ENCODE results near the gene SAMM50.
A peak's percentile ranks its signal among the peaks of the same experiment; 100 is the strongest.

SAMM50 gene

GRCh38 chr22:43945632-43946383, 9.4 kb upstream of the SAMM50 start:
- DNase-seq (ENCODE audit: low spot score): peak; percentile 62

DNA sequence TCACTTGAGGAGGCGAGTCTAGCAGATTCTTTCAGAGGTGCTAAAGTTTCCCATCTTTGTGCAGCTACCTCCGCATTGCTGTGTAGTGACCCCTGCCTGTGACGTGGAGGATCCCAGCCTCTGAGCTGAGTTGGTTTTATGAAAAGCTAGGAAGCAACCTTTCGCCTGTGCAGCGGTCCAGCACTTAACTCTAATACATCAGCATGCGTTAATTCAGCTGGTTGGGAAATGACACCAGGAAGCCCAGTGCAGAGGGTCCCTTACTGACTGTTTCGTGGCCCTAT, 8.9 kb upstream of the SAMM50 start:
- no peak for DNase-seq (ENCODE audit: low spot score)

DNA sequence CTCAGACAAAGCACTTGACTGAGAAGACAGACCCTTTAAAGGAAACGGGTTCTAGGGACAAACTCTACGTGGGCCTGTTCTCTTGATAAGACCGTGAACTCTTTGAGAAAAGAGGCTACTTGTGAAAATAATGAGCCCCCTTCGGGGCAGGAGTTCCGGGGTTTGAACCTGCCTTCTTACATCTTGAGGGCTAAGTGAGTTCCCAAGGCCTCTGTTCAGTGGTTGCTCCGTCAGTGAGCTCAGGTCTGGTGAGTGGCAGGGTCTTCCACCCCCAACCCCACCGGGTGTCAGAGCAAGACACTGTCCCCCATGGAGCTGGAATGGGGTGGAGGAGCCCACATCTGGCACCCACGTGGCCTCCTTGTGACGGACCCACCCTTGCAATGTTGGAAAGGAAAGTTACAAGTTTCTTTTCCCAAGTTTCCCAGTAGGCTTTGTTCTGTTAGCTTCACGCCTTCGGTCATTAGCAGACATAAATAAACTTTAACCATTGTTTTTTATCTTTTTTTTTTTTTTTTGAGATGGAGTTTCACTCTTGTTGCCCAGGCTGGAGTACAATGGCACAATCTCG, 6.3 kb upstream of the SAMM50 start:
- DNase-seq (ENCODE audit: low spot score): no peak

GRCh38 chr22:43951391-43951790, 3.9 kb upstream of the SAMM50 start:
- DNase-seq (ENCODE audit: low spot score): no peak

DNA sequence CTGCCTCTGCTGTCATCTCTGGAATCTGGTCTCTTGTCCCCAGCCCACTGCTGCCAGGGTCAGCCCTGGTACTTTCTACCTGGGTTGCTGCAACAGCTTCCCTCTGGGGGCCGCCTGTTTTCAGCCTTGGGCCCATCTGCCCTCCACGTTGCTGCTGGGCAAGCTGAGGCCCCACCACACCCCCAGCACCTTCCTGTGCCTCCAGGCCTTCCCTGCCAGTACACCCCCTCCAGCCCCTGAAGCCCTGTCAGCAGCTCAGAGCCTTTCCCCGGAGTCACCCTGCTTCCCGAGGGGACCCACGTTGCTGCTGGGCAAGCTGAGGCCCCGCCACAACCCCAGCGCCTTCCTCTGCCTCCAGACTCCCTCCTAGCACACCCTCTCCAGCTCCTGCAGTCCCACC, 3.3 kb upstream of the SAMM50 start:
- DNase-seq (ENCODE audit: low spot score): no peak

GRCh38 chr22:43953988-43954785, 1.1 kb upstream of the SAMM50 start:
- DNase-seq (ENCODE audit: low spot score): no peak

DNA sequence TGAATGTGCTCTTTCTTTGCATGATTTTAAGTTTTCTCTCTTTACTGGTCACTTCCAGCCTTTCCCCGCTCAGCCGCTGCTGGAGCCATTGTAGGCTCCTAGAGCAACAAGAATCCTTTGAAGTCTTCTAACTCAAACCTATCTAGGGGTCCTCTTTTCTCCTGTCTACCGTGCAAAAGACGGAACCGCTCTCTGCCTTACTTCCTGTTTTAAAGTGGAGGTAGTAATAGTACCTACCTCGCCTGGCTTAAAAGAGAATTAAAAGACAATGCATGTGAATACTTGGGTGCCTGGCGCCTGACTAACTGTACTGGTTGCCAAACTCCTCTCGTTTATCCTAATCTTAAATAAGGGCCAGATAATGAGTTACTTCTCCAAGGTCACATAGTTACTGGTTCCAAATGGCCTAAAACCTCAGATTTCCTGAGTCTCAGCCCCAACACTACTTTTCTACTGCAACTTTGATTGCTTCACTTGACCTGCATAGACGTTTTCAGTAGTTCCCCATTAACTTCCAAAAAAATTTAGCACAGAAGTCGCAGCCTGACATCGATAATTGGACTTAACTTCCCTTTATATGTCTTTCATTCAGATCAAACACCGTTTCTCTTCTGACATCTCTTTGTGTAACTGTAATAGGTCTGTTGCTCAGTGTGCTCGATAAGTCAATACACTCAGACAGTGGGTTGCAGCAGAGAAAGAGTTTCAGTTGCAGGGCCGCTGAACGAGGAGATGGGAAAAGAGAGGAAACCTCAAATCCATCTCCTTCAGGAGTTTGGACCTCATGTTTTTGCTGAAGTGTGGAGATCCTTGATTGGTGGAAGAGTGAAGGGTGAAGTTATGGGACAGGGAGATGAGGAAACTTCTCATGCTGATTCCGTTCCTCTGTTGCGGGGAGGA, 891 bp downstream of the SAMM50 start:
- peak; percentile 6 for DNase-seq (ENCODE audit: low spot score)

- DNase-seq (ENCODE audit: low spot score): no peak
These were observed 1.7 kb downstream of the SAMM50 start for GRCh38 chr22:43956805-43957463.

GRCh38 chr22:43957871-43958270, 2.6 kb downstream of the SAMM50 start:
- no peak for DNase-seq (ENCODE audit: low spot score)

- no peak for DNase-seq (ENCODE audit: low spot score)
These were observed 9.1 kb downstream of the SAMM50 start for GRCh38 chr22:43964314-43964857.

- DNase-seq (ENCODE audit: low spot score): no peak
These were observed 11.8 kb downstream of the SAMM50 start for GRCh38 chr22:43967069-43967468.

DNA sequence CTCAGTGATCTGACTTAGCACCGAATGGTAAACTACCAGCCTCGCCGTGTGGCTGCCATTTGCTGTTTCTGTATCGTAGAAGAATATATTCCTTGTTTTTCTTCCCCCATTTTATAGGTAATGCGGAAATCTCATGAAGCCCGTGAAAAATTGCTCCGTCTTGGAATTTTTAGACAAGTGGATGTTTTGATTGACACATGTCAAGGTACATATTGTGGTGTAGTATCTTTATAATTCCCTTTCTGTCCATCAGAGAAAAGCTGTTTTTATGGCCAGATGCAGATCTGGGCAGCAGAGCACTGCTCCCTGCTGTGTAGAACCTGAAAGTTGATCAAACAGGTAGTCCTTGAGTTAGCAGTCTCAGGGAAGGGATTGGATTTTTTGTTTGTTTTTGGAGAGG, 13.4 kb downstream of the SAMM50 start:
- no peak for DNase-seq (ENCODE audit: low spot score)

DNA sequence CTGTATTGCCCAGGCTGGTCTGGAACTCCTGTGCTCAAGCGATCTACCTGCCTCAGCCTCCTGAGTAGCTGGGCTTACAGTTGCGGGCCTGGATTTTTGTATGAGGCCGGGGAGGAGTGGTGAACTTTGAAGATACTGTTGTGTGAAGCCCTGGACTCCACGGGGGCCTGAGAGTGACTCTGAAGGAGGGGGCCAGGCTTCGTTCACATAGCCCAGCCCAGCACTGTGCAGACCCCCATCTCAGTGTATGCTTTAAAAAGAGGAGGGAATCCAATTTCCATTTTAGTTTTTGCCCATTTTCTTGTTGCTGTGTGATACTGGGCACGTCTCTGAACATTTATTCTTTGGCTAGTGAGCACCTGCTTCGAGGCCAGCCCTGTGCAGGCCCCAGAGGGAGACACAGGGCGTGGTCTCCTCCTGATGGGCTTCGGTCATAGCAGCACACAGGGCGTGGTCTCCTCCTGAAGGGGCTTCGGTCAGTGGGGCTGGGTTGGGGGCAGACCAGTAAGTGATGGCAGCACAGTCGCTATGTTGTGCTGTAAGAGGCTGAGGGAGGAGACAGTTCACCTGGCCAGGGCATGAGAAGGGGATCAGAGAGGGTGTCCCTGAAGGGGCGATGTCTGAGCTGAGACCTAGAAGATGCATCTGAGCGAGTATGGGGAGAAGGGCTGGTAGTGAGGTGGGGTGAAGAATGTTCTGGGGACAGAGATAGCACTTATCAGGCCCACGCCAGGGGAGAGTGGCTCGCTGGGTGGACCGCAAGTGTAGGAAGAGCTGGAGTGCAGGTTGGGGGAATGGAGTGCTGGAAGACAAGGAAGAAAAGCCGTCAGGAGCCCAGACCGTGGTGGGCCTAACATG, 14.0 kb downstream of the SAMM50 start:
- no peak for DNase-seq (ENCODE audit: low spot score)

DNA sequence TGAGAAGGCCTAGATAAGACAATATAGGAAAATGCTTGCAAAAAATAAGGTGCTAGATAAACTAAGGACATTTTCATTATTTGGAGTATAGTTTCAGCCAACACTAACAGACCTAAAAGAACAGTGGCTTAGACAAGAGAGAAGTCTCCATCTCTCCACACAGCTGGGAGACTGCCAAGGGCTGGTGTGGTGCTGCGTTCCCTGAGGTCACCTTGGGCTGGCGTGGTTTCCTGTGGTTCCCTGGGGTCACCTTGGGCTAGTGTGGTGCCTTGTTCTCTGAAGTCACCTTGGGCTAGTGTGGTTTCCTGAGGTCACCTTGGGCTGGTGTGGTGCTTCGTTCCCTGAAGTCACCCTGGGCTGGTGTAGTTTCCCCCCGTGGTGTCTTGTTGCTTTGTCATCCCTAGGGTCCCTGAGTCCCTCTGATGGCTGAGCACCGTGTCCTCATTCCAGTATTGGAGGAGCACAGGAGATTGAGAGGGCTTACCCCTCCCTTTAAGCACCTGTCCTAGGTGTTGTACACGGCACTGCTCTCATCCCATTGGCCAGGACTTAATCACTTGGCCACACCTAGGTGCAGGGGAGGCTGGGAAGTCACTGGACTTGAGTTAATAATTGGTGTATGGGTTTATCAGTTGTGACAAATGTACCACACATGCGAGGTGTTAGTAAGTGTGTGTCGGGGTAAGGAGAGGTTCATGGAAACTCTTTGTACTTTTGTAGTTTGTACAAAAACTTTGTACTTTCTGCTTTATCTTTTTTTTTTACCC, 14.9 kb downstream of the SAMM50 start:
- no peak for DNase-seq (ENCODE audit: low spot score)

DNA sequence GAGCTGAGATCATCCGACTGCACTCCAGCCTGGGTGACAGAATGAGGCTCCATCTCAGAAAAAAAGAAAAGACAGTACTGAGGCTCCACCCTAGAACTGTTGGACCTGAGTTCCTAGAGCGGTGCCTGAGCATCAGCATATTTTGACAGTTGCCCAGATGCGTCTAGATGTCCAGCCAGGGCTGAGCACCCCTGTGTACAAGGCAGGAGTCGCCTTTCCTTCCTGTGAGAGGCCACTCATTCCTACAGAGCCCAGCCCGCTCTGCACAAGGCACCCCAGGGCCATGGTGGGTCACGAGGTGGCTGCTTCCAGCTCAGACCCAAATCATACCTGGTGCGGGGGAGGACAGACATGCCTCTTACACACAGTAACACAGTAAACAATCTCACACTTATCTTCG, 15.9 kb downstream of the SAMM50 start:
- no peak for DNase-seq (ENCODE audit: low spot score)

GRCh38 chr22:43972931-43973462, 17.8 kb downstream of the SAMM50 start:
- no peak for DNase-seq (ENCODE audit: low spot score)

- DNase-seq (ENCODE audit: low spot score): no peak
These were observed 18.8 kb downstream of the SAMM50 start for GRCh38 chr22:43974028-43974545.

- no peak for DNase-seq (ENCODE audit: low spot score)
These were observed 19.8 kb downstream of the SAMM50 start for GRCh38 chr22:43975041-43975440.
